ENCODE measurements around the gene ALDH1A2.

DNA sequence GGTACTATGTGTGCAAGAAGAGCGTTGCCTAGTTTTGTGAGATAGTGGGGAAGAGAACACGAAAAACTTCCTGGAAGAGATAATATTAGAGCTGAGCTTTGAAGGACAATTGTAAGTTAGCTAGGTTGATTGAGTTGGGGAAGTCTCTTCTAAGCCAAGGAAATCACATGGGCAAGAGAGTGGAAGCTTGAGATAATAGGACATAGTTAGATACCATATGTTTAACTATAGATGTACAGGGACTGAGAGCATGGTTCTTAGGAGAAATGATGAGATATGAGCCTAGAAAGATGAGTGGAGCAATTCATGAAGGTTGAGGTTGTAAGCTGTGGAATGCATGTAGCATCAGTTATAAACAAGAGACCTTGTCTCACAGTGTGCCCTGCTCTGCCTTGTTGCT, 42.6 kb upstream of the ALDH1A2 start:
- no peak for TF ChIP-seq POLR2A (IDR thresholded peaks at IDR 0.05)
- TF ChIP-seq, protein P1, sequence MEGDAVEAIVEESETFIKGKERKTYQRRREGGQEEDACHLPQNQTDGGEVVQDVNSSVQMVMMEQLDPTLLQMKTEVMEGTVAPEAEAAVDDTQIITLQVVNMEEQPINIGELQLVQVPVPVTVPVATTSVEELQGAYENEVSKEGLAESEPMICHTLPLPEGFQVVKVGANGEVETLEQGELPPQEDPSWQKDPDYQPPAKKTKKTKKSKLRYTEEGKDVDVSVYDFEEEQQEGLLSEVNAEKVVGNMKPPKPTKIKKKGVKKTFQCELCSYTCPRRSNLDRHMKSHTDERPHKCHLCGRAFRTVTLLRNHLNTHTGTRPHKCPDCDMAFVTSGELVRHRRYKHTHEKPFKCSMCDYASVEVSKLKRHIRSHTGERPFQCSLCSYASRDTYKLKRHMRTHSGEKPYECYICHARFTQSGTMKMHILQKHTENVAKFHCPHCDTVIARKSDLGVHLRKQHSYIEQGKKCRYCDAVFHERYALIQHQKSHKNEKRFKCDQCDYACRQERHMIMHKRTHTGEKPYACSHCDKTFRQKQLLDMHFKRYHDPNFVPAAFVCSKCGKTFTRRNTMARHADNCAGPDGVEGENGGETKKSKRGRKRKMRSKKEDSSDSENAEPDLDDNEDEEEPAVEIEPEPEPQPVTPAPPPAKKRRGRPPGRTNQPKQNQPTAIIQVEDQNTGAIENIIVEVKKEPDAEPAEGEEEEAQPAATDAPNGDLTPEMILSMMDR (IDR thresholded peaks at IDR 0.05): no peak
